ENCODE results near the gene DAP. TPM values are rescaled to one million over a fixed set of nuclear protein-coding genes. Genes with fewer than 3 reads are reported as not detected.
A peak's percentile ranks its signal among the peaks of the same experiment; 100 is the strongest.
"Not testable (repeated sequence)": the region's sequence is repeated elsewhere in the genome, so short reads cannot be mapped to it uniquely, and the experiment has no call there.

The DAP gene
- polyA plus RNA-seq, 3 donors: 119 to 128 (median 126) TPM

GRCh38 chr5:10735569-10736276, 25.3 kb downstream of the DAP start:
- DNase-seq (ENCODE audit: low read depth in 3 of 3, low spot score in 2 of 3): no peak

GRCh38 chr5:10734832-10735523, 26.1 kb downstream of the DAP start:
- DNase-seq (ENCODE audit: low read depth in 3 of 3, low spot score in 2 of 3): peak in 1 of 3 donors; percentile 33

GRCh38 chr5:10734037-10734709, 26.9 kb downstream of the DAP start:
- DNase-seq (ENCODE audit: low read depth in 3 of 3, low spot score in 2 of 3): peak in 2 of 3 donors; percentile 49 to 56

- no peak for DNase-seq (ENCODE audit: low read depth in 3 of 3, low spot score in 2 of 3)
Measured at GRCh38 chr5:10733426-10733825, 27.6 kb downstream of the DAP start.

GRCh38 chr5:10731913-10732312, 29.1 kb downstream of the DAP start:
- no peak for DNase-seq (ENCODE audit: low read depth in 3 of 3, low spot score in 2 of 3)

- no peak for DNase-seq (ENCODE audit: low read depth in 3 of 3, low spot score in 2 of 3)
Measured at GRCh38 chr5:10730043-10730351, 31.0 kb downstream of the DAP start.

- DNase-seq (ENCODE audit: low read depth in 3 of 3, low spot score in 2 of 3): no peak
Measured at GRCh38 chr5:10729320-10730042, 31.6 kb downstream of the DAP start.

GRCh38 chr5:10728679-10729078, 32.4 kb downstream of the DAP start:
- no peak for DNase-seq (ENCODE audit: low read depth in 3 of 3, low spot score in 2 of 3)

GRCh38 chr5:10727861-10728260, 33.2 kb downstream of the DAP start:
- DNase-seq (ENCODE audit: low read depth in 3 of 3, low spot score in 2 of 3): no peak

GRCh38 chr5:10726913-10727517, 34.0 kb downstream of the DAP start:
- no peak for DNase-seq (ENCODE audit: low read depth in 3 of 3, low spot score in 2 of 3)

GRCh38 chr5:10726179-10726912, 34.7 kb downstream of the DAP start:
- no peak for DNase-seq (ENCODE audit: low read depth in 3 of 3, low spot score in 2 of 3)

GRCh38 chr5:10725636-10726035, 35.4 kb downstream of the DAP start:
- no peak for DNase-seq (ENCODE audit: low read depth in 3 of 3, low spot score in 2 of 3)

GRCh38 chr5:10724781-10725507, 36.1 kb downstream of the DAP start:
- no peak for DNase-seq (ENCODE audit: low read depth in 3 of 3, low spot score in 2 of 3)

GRCh38 chr5:10723514-10723913, 37.5 kb downstream of the DAP start:
- DNase-seq (ENCODE audit: low read depth in 3 of 3, low spot score in 2 of 3): no peak

- not testable (repeated sequence) for DNase-seq (ENCODE audit: low read depth in 3 of 3, low spot score in 2 of 3)
Measured at GRCh38 chr5:10720766-10721165, 40.3 kb downstream of the DAP start.

GRCh38 chr5:10719965-10720364, 41.1 kb downstream of the DAP start:
- DNase-seq (ENCODE audit: low read depth in 3 of 3, low spot score in 2 of 3): no peak

- DNase-seq (ENCODE audit: low read depth in 3 of 3, low spot score in 2 of 3): not testable (repeated sequence)
Measured at GRCh38 chr5:10718617-10719016, 42.4 kb downstream of the DAP start.

GRCh38 chr5:10716825-10717224, 44.2 kb downstream of the DAP start:
- not testable (repeated sequence) for DNase-seq (ENCODE audit: low read depth in 3 of 3, low spot score in 2 of 3)

GRCh38 chr5:10715605-10716290, 45.3 kb downstream of the DAP start:
- DNase-seq (ENCODE audit: low read depth in 3 of 3, low spot score in 2 of 3): no peak

Data from right renal cortex interstitium (tissue), 3 donors.